Vagina (tissue), 2 donors: Measurements from ENCODE around the gene PSMB9.

Experiments used
- CTCF ChIP-seq, 3 experiments: fragments of 450-650 bp in 2 of 3; fragments of 200-600 bp in 1 of 3; sonication (generic) in 1 of 3; IDR thresholded peaks; one replicate each; pipeline ENCODE4 v1.5.1; 2017 to 2019; ENCODE audit warnings: antibody characterized with exemption in 3 of 3, mild to moderate bottlenecking in 2 of 3, moderate library complexity in 2 of 3
- POLR2A ChIP-seq, 2 donors: fragments of 450-650 bp; IDR thresholded peaks; one replicate each; pipeline ENCODE4 v1.6.1; 2017; ENCODE audit warnings: antibody characterized with exemption in 2 of 2, mild to moderate bottlenecking in 2 of 2, moderate library complexity in 2 of 2

- TF ChIP-seq CTCF (IDR thresholded peaks at IDR 0.05) (no peak), POLR2A (IDR thresholded peaks at IDR 0.05) (no peak)
Measured at GRCh38 chr6:32851025-32851424, 3.0 kb upstream of the PSMB9 start.
